HPDE6-E6E7 (cell line): Measurements from ENCODE around the gene ZFP69.
"Not testable (repeated sequence)": the region's sequence is repeated elsewhere in the genome, so short reads cannot be mapped to it uniquely, and the experiment has no call there.

Experiments used
- DNase-seq: peaks from one replicate; pipeline ENCODE4 v3.0.0; 2011; ENCODE audit warnings: missing footprints; ENCODE audit errors: extremely low spot score

ZFP69 gene

GRCh38 chr1:40476924-40477677 lies at the start of gene ZFP69:
Gene ZFP69, plus strand, starts transcription at chr1:40477290. Its CDS starts 2,072 bp downstream, at chr1:40479362.
- DNase-seq, result peak; percentile 31

- DNase-seq, result no peak
Measured at GRCh38 chr1:40431385-40431784, 45.7 kb upstream of the ZFP69 start.

GRCh38 chr1:40432644-40433390 lies 44.3 kb upstream of the ZFP69 start:
- no peak for DNase-seq

GRCh38 chr1:40435471-40435870 lies 41.6 kb upstream of the ZFP69 start:
- no peak for DNase-seq

- DNase-seq, result no peak
Measured at GRCh38 chr1:40435876-40436275, 41.2 kb upstream of the ZFP69 start.

- peak; percentile 41 for DNase-seq
Measured at GRCh38 chr1:40438391-40439015, 38.6 kb upstream of the ZFP69 start.

- no peak for DNase-seq
Measured at GRCh38 chr1:40439247-40439646, 37.8 kb upstream of the ZFP69 start.

- peak; percentile 97 for DNase-seq
Measured at GRCh38 chr1:40449684-40450494, 27.2 kb upstream of the ZFP69 start, which contains the start of gene ZFP69B. Gene ZFP69B, plus strand, starts transcription at chr1:40450476. Its CDS starts 486 bp downstream, at chr1:40450962.

- peak; percentile 28 for DNase-seq
Measured at GRCh38 chr1:40450495-40451237, 26.4 kb upstream of the ZFP69 start.

- no peak for DNase-seq
Measured at GRCh38 chr1:40451238-40451585, 25.9 kb upstream of the ZFP69 start.

- DNase-seq, result no peak
Measured at GRCh38 chr1:40454873-40455272, 22.2 kb upstream of the ZFP69 start.

GRCh38 chr1:40462956-40463590 lies 14.0 kb upstream of the ZFP69 start:
- no peak for DNase-seq

GRCh38 chr1:40469327-40469726 lies 7.8 kb upstream of the ZFP69 start:
- DNase-seq, result no peak

GRCh38 chr1:40475268-40475667 lies 1.8 kb upstream of the ZFP69 start:
- no peak for DNase-seq

GRCh38 chr1:40477678-40478053 lies 576 bp downstream of the ZFP69 start:
- peak; percentile 29 for DNase-seq

- no peak for DNase-seq
Measured at GRCh38 chr1:40478276-40478675, 1.2 kb downstream of the ZFP69 start.

GRCh38 chr1:40479156-40479555 lies 2.1 kb downstream of the ZFP69 start:
- DNase-seq, result no peak

- no peak for DNase-seq
Measured at GRCh38 chr1:40495315-40495903, 18.3 kb downstream of the ZFP69 start.

GRCh38 chr1:40502651-40503050 lies 25.6 kb downstream of the ZFP69 start:
- not testable (repeated sequence) for DNase-seq

- no peak for DNase-seq
Measured at GRCh38 chr1:40507973-40508372, 30.9 kb downstream of the ZFP69 start.
